ENCODE results near the gene PTPN2.

DNA sequence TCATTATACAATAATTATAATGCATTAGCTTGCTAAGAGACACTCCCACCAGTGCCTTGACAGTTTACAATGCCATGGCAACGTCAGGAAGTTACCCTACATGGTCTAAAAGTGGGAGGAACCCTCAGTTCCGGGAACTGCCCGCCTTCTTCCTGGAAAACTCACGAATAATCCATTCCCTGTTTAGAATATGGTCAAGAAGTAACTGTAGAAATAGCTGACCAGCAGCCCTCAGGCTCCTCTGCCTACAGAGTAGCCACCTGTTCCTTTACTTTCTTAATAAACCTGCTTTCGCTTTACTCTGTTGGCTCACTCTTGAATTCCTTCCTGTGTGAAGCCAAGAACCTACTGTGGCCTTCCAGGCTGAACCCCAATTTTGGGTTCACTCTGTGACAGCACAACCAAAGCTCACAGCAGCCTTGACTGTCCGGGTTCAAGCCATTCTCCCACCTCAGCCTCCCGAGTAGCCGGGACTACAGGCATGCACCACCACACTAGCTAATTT, 20.0 kb upstream of the PTPN2 start:
- TF ChIP-seq EZH2 (IDR thresholded peaks at IDR 0.05) = no peak
- TF ChIP-seq POLR2AphosphoS5 (IDR thresholded peaks at IDR 0.05; ENCODE audit: borderline replicate concordance, low read depth, low read length) = no peak

Measured in SK-N-MC (cell line).